ENCODE measurements around the gene ITGAE.
A peak's percentile ranks its signal among the peaks of the same experiment; 100 is the strongest.
"Not testable (repeated sequence)": the region's sequence is repeated elsewhere in the genome, so short reads cannot be mapped to it uniquely, and the experiment has no call there.

The ITGAE gene

DNA sequence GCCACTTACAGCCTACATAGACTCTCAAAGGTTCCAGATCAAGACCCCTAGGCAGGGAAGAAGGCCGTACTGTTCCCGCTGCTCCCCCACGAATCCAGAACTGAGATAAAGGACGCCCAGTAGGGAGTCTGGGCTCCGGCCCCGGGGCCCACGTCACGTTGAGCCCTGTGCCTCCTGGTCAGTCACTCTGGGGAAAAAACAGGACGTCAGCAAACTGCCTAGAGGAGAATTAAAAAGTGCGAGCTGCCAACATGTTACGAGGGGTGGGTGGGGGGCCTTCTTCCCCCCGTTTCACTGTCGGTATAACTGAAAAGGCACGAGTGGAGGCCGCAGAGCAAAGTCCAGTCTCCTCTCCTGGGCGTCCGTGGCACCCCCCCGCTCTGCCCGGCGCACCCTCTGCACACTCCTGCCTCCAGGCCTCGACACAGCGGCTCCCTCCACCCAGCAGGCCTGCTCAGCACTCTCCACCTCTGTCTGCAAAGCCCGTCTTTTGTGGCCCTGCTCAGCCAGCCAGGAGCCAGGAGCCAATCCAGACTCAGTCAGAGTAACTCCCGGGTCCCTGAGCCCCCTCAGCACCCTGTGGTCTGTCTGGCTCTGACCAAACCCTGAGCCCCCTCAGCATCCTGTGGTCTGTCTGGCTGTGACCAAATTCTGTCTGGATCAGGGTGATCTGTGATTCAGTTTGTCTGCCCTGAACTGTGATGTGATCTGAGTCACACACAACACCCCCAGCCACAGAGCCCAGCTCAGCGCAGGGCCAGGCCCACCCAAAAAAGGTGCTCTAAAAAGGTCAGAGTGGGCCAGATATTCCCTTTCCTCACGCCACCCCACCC is 6.2 kb downstream of the ITGAE start:
- peak; percentile 78 for DNase-seq

DNA sequence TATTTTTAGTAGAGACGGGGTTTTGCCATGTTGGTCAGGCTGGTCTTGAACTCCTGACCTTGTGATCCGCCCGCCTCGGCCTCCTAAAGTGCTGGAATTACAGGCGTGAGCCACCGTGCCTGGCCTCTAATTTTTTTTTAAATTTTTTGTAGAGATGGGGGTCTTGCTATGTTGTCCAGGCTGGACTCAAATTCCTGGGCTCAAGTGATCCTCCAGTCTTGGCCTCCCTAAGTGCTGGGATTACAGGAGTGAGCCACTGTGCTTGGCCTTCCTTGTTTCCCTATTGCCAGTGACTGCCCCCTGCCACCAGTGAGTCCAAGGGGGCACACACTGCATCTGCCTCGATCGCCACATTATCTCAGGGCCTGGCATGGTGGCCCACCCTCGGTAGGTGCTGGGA is 6.8 kb downstream of the ITGAE start:
- not testable (repeated sequence) for DNase-seq

DNA sequence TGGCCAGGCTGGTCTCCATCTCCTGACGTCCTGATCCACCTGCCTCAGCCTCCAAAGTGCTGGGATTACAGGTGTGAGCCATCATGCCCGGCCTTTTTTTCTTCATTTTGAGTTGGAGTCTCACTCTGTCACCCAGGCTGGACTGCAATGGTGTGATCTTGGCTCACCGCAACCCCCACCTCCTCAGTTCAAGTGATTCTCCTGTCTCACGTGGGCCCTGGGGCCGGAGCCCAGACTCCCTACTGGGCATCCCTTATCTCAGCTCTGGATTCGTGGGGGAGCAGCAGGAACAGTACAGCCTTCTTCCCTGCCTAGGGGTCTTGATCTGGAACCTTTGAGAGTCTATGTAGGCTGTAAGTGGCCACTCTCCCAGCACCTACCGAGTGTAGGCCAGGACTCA is 7.7 kb downstream of the ITGAE start:
- DNase-seq = not testable (repeated sequence)

DNA sequence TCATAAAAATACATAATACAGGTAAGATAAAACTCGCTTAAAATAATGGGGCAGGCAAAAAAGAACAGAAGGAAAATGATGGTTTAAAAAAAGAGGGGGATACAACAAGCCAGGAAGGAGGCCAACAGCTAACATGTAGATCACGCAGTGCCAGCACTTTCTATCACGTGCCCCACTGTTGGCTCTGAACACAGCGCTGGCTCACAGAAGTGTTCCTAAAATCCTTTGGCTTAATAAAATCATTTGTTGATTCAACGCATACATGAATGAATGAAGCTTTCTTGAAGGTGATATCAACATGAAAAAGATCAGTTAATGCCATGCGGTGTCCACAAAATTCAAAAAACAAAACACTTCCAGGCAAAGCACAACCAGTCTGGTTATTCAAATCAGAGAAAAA is 8.5 kb downstream of the ITGAE start:
- DNase-seq = no peak

DNA sequence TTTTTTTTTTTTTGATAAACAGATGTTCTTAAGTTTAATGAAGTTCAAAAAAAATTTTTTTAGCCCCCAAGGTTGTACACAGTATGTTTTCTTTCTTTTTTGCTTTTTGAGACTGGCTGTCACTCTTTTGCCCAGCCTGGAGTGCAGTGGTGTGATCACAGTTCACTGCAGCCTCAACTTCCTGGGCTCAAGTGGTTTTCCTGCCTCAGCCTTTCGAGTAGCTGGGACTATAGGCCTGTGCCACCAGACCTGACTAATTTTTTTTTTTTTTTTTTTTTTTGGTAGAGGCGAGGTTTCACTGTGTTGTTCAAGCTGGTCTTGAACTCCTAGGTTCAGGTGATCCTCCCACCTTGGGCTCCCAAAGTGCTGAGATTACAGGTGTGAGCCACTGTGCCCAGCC is 12.8 kb downstream of the ITGAE start:
- DNase-seq = peak; percentile 71

DNA sequence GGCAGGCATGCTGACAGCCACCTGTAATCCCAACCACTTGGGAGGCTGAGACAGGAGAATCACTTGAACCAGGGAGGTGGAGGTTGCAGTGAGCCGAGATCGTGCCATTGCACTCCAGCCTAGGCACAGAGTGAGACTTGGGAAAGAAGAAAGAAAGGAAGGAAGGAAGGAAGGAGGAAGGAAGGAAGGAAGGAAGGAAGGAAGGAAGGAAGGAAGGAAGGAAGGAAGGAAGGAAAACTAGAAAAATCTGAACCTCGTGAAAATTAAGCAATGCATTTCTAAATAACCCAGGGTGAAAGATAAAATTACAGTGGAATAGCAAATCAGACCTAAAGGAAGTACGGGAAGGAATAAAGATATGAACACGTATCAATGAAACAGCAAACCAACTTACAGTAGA is 15.7 kb downstream of the ITGAE start:
- DNase-seq = not testable (repeated sequence)

DNA sequence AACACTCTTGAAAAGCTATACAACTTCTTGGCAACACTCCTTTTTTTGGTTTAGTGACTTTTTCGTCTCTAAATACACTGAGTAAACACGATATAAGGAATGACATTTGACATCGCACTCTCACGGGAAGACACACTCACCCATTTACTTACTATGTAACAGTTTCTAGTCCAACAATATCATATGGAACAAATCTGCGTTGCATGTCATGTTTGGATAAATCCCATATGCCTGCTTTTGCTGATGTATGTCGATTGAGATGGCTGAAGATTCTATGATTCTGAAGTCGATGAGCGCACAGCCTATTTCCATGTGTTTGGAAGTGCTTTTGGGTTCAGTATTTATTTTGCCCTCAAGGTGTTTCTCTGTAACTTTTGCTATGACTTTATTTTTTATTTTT is 18.2 kb downstream of the ITGAE start:
- DNase-seq = no peak

DNA sequence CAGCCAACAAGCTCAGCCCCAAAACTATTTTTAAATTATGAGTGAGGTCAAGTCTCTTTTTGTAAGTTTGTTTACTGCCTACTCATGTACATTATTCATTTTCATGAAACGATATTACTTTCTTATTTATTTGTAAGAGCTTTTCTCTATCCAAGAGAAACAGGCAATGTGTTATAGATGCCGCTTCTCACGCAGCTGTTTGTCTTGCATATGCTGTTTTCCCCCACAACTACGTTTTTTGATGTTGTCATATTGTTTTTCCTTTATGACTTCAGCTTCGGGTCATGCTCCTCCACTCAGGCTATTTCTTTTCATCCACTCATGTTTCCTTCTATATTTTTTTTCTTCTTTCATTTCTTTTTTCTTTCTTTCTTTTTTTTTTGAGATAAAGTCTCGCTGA is 20.0 kb downstream of the ITGAE start:
- DNase-seq = no peak

DNA sequence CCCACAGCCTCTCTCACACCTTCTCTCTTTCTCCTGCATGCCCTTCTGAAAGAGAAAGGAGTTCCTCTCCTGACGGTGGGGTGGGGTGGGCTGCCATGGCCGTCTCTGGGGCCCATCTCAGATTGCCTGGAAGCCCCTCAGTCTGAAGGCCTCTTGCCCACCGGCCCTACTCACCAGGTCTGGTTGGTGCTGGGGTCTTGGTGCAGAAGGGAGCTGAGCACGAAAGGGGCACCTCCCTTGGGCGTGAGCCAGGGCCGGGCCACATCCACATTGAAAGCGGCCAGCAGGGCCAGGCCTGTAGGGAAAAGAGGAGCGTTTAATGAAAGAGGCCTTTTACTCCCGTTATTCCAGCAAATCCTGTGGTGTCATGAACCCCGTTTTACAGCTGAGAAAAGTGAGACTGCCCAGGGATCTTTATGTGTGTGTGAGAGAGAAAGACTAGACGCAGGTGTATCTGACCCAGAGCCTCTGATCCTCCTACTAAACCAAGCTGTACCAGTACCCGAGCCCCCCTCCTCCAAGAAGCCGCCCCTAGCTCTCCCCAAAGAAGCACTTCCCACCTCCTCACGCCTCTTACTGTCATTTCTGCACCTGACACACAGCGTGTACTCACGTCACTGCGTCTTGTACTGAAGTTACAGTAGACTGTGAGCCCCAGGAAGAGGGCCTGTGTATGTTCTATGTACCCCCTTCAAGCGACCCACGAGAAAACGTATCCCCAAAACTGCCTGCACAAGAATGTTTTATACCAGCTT is 23.4 kb downstream of the ITGAE start:
- DNase-seq = no peak

DNA sequence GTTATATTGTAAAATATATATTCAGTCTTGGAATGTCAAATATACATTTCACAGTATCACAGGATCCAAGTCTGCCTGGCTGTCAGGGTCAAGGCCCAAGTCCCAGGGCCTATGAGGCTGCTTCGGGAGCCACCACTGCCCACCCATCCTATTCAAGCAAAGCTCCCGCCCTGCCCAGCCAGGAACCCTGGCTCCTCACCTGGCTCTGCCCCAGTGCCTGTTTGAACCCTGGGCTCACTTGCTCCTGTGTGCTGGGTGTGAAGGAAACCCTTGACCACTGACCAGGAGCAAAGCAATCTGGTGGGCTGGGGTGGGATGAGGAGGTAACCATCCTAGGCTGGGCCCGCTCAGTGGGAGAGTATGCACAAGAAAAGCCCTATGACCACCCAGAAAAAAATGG is 27.0 kb downstream of the ITGAE start:
- no peak for DNase-seq

DNA sequence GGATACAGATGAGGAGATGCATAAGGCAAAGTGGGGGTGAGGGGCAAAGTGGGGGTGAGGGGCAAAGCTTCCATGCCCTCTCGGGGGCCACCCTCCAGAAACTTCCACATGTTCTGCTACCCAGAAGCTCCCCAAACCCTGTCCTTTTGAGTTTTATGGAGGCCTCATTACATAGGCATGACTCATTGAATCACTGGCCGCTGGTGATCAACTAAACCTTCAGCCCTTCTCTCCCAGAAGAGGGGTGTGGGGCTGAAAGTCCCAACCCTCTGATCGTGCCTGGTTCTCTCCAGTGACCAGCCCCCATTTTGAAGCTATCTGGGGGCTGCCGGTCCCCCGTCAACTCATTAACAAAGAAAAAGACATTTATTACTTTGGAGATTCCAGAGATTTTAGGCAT is 27.5 kb downstream of the ITGAE start:
- DNase-seq = no peak

DNA sequence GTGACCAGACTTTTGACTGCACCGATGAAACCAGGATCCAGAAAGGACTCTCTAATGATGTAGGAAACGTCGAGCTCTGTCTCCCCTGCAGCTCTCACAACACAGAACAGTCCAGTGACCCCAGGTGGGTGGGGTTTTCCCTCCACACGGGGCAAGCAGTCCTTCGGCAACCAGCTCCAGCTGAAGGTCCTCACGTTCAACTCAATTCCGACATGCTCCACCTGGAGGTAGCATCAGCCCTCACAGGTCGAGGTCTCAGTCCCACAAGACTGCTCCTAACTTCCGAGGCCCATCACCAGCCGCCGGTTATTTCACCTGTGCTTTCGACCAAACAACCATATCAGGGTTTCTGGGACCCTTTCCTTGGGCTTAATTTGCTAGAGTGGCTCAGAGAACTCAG is 28.2 kb downstream of the ITGAE start:
- DNase-seq = no peak

DNA sequence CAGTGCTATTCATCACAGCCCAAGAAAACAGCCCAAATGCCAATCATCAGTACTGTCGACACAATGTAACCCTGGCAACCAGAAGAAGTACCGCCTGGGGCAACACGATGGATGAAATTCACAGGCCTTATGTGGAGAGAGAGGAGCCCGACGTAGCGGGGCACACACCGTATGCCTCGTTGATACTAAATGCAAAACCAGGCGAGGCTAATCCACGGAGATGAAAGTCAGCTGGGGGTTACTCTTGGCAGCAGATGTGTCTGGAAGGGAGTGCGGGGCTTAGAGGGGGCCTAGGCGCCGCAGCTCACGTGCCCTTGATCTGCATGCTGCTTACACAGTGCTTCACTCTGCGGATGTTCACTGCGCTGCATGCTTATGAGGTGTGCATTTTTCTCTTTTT is 29.8 kb downstream of the ITGAE start:
- no peak for DNase-seq

DNA sequence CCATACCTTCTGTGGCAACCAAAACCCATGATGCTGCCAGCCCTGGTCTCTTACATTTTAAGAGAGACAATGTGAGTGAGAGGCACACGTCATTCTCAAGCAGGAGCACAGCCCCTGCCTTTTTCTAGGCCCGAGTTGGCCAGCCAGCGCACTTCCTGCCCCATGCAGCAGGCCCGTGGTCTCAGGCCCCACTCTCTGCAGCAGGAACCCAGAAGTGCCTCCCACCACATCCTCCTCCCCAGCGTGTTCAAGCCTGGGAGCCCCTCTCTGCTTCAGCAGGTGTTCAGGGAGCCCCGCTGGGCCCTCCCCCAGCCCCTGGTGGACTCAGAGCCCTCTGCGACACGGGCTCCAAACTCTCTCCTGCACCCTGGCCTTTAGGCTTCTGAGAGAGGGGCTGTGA is 30.5 kb downstream of the ITGAE start:
- no peak for DNase-seq

DNA sequence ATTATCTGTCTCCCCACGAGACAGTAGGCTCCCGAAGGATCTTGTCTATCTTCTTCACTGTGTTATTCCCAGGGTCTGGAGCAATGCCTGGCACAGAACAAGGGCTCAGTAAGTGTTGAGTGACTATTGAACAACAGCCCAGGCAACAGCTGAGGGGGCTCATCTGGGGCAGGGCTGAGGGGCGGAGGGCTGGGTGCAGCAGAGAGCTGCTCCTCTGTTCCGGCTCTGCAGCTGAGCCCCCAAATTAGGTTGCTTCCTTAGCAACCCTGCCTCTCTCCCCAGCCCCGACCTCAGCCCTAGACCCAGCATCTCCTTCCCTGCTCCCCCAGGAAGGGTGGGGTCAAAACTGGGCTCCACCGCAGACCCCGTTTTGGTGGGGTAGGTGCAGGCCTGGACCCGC is 32.2 kb downstream of the ITGAE start:
- no peak for DNase-seq

DNA sequence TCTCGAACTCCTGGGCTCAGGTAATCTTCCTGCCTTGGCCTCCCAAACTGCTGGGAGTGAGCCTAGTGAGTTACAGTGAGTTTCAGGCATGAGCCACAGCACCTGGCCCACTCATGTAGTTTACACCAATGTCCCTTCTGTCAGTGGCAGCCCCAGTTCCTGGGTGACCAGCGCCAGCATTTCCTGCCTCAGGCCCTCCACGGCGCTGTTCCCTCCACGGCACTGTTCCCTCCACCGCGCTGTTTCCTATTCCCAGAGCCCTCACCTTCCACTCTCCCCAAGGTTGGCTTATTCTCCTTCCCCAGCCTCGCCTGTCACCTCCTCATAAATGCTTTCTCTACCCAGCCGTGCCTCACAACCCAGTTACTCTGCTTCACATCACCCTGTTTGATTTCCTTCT is 32.6 kb downstream of the ITGAE start:
- DNase-seq = no peak

DNA sequence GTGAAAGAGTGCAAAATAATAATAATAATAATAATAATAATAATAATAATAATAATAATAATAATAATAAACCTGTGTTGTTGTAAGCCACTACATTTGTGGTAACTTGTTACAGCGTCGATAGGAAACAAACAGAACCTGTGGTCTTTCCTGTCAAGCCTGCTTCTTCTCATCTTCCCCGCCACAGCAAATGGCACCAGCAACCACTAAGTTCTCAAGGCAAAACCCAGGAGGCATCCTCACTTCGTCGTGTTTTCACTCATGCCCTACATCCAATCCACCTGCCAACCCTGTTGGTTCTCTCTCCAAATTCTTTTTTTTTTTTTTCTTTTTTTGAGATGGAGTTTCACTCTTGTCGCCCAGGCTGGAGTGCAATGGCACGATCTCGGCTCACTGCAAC is 34.2 kb downstream of the ITGAE start:
- peak; percentile 66 for DNase-seq

DNA sequence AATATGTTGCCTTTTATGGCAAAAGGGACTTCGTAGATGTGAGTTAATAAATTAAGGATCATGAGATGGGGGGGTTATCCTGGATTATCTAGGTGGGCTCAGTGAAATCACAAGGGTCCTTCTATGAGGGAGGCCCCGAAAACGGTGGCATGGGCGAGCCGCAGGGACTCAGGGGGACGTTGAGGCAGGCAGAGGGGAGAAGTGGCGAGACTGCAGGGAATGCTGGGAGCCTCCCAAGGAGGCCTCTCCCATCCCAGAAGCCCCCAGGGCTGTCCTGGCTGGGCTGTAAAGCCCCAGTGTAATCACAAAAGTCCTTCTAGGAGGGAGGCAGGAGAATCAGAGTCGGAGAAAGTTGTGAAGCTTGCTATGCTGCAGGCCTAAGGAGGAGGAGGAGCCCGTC is 35.0 kb downstream of the ITGAE start:
- no peak for DNase-seq

DNA sequence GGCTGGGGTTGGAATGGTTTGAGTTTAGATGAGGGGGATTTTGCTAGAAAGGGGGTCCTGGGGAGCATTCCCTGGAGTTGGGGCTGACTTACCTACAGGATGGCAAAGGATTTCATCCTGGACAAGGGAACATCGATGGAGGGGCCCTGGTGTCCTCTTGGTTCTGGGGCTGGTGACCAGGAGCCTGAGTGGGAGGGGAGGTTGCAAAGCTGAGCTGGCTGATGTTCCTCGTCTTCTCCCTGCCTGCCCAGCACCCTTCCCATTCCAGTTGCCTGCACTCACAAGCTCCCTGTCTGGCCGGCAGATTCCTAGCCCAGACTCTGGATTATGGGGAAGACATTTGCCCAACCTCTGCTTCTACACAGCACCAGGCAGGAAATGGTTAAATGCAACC is 37.2 kb downstream of the ITGAE start:
- no peak for DNase-seq

DNA sequence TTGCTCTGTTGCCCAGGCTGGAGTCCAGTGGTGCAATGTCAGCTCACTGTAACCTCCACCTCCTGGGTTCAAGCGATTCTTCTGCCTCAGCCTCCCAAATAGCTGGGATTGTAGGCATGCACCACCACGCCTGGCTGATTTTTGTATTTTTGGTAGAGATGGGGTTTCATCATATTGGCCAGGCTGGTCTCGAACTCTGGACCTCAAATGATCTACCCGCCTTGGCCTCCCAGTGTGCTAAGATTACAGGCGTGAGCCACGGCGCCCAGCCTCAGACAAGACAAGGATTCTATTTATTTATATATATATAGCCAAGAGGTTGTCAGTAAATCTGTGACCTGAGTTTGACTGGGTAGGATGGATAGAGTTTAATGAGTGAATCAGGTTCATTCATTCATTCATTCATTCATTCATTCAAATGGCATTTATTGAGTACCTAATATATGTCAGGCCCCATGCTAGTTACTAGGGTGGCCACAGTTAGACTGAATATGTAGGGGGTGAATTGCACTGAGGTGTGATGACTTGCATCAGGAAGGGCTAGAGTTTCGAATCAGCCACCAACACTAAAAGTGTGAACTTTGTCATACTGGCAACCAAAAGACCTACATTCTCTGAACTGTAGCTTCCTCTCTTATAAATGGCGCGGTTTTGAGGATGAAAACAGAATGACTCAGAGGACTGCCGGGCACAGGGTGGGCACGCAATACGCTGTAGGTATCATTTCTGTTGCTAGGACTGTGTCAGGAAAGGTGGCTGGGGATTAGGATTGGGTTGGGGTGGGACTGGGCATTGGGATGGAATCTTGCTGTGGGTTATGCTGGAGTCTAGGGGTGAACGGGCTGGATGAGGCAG is 37.8 kb downstream of the ITGAE start:
- DNase-seq = peak; percentile 93

DNA sequence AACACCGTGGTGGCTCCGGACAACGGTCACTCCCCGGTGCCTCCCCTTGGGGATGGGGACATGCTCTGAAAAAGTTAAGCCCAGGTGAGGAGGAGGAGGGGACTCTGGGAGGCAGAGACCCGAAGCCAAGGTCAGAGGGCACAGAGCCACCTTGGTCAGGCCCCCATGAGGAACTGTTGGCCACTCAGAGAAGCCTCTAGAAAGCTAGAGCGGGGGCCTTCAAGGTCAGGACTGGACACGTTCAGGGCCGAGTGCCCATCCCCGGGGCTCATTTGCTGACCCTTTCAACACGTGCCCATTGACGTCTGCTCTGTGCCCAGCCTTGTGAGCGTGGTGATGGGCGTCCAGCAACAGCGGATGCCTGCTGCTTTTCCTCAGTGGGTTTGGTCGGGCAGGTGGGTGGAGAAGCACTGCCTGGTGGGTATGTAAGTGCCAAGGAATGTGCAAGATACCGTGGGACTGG is 39.0 kb downstream of the ITGAE start:
- no peak for DNase-seq

DNA sequence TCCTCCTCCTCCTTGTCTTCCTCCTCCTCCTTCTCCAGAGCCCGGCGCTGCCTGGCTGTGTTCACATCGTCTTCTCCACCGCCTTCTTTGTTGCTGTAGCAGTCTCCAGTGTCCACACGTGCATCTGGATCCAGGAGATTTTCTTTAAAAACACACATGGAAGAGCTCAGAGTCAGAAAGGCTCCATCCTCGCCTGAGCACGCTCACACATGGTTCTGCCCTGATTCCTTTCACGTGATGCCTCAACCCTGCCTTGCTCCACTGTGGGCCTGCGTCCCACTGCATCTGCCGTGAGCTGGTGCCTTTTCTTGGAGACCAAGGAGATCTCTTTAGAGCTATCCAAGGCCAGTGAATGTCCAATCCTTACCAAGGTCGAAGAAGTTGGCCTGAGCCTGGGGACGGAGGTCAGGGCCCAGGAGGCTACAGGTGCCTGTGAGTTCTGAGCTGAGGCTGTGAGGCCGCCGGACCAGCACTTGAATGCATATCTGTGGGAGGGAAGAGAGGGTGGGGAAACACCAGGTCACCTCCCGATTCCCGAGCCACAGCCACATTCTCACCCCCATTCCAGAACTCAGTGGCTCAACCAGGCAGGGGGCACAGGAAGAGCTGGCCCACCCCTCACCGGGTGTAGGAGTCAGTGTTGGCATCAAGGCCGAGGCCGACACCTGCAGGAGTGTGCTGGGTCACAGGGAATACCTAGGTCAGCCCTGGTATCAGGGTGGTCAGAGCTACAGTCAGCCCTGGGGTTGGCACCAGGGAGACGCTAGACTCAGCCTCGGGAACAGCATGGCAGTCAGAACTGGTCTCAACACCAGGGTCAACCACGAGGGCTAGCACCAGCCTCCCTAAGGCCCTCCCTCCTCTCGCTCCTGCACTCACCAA is 39.7 kb downstream of the ITGAE start:
- DNase-seq = no peak

All from activated CD4-positive, alpha-beta T cell treated with anti-CD3 and anti-CD28 coated beads, Interleukin-2, Interleukin-6, amounts not matched to agents 100 ng/mL and 50 ng/mL, durations not matched to agents 16 hours and 8 hours (primary cell).